NCI-H2171 (cell line): ENCODE results near the gene CNGA2.

Experiments
- DNase-seq: peaks from one replicate; lab custom pipeline; 2025; lab: John Stamatoyannopoulos, UW

The CNGA2 gene

DNA sequence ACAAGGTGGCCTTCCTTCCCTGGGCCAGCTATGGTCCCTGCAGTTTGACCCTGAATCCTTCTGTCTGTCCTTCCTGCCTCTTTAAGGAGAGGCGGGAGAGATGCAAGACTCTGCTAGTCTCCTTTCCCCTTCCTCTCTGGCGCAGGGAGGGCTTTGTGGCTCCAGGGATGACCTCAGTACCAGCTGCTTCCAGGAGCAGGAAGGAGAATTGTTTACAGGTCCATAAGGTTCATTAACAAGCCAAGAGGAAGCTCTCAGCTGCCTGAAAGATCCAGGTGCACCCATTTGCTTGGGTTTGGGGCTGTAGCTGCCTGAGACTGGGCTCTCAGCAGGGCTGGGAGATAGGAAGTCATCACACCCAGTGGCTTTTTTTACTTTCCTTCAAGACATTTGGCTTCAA, 22.8 kb upstream of the CNGA2 start:
- DNase-seq = no peak

GRCh38 chrX:151712253-151712652, 22.3 kb upstream of the CNGA2 start:
- no peak for DNase-seq

- DNase-seq = no peak
Observed at GRCh38 chrX:151713849-151714248, 20.7 kb upstream of the CNGA2 start.

- no peak for DNase-seq
Observed at GRCh38 chrX:151714362-151714761, 20.2 kb upstream of the CNGA2 start.

GRCh38 chrX:151715752-151716151, 18.8 kb upstream of the CNGA2 start, which contains the start of gene FATE1:
Gene FATE1 (plus strand): TSS chrX:151716035. CDS start chrX:151716120, 85 bp downstream.
- no peak for DNase-seq

DNA sequence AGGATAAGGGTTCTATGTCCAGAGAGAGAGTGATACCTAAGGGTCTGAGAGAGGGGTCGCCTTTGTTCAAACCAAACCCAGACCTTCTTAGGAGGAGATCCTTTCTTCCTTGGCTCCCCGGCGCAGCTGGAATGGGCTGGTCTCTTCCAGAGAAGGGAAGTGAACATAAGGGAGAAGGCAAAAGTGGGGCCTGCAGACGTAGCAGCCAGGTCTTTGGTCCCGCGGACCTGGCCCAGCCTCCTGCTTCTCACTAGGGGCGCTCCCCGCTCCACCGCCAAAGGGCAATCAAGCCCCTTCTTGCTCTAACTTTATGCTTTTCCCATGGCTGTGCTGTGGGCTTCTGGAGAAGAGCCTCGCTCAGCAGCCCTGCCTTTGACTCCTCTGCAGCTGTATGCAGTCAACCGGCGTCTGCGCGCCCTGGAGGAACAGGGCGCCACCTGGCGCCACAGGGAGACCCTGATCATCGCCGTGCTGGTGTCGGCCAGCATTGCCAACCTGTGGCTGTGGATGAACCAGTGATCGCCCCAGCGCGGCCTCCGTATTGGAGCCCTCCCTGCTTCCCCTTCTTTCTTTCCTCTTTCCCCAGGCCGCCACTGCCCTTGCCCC, 12.2 kb upstream of the CNGA2 start:
- DNase-seq = no peak

- no peak for DNase-seq
Observed at GRCh38 chrX:151723156-151723760, 11.3 kb upstream of the CNGA2 start.

- DNase-seq = peak; percentile 8
Observed at GRCh38 chrX:151724563-151725337, 9.8 kb upstream of the CNGA2 start.

GRCh38 chrX:151725338-151725614, 9.3 kb upstream of the CNGA2 start:
- DNase-seq = no peak

GRCh38 chrX:151726751-151727150, 7.8 kb upstream of the CNGA2 start:
- DNase-seq = no peak

DNA sequence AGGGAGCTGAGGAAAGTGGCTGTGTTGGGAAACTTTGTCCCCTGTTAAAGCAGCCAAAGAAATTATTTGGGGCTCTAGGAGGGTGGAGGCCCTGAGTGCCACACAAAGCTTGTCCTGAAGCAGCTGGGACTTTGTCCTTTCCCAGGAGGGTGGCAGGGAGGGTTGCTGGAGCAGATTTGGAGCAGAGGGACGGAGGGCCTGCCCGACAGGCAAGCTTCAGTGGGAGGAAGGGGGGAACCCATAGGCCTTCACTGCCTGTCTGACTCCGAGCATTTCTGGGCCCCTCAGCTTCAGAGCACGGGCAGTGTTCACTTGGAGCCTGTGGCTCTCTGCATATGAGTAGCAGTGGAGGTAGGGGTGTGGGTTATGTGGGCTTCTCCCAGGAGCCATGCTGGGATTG, 7.2 kb upstream of the CNGA2 start:
- DNase-seq = no peak

DNA sequence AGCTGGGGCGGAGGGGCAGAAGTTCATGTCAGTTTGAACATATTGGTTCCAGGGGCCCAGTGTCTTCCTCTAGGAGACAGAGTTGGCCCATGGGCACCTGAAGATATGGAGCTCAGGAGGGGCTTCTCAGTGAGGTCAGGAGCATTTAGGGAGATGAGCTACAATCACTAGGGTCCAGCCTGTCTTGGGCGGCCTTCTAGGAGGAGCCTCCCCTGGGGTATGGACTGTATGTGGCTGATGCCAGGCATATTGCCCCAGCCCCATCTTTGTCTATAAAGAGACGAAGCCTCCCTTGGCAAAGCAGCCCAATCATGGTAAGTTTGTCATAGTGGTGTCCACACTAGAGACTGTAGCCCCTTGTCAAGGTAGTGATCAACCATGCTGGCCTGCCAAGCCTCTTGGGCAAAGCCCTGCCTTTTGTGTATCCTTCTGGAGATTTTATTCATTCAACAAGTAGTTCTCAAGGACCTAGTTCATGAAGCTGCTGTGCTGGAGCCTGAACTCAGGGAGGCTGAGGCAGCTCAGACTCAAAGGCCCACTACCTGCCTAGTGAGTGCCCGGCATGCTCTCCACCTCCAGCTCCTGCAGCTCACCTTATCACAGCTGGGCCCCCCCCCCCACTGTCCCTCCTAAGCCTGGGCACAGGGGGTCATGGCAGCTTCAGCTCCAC, 5.4 kb upstream of the CNGA2 start:
- DNase-seq = no peak

GRCh38 chrX:151735219-151735618, 673 bp downstream of the CNGA2 start:
- no peak for DNase-seq

DNA sequence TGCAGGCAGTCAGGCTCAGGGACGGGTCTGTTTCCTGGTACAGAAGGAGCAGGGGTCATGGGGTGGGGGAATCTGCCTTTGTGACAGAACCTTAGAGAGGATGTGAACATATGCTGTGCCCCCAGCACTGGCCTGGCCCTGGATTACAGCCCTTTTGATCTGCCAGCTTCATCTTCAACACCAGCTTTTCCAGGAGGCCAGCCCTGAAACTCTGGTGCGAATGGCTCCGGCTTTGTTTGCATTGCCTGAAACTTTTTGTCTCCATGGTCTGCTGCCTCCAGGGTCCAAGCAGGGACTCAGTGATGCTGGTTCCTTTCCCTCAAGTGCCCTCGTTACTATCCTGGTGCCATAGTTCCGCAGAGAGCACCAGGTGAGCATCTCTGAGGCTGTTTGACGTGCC, 2.1 kb downstream of the CNGA2 start:
- no peak for DNase-seq

- no peak for DNase-seq
Observed at GRCh38 chrX:151737494-151737893, 2.9 kb downstream of the CNGA2 start.

- no peak for DNase-seq
Observed at GRCh38 chrX:151738751-151739150, 4.2 kb downstream of the CNGA2 start.

GRCh38 chrX:151741606-151742005, 7.1 kb downstream of the CNGA2 start:
- DNase-seq = no peak

DNA sequence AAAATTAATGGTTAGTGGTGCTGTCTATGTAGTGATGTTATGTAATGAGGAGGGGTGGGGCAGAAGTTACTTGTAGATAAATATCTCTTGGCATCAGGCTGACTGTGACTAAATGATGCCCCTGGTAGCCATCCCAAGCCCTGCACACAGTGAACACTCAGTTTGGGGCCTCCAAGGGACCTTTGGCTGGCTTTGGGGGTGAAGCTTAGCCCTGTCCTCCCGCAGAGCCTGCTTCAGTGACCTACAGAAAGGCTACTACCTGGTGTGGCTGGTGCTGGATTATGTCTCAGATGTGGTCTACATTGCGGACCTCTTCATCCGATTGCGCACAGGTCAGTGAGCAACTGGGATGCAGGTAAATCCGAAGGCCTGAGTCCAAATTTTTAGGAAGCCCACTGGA, 7.8 kb downstream of the CNGA2 start:
- DNase-seq = no peak

- DNase-seq = no peak
Observed at GRCh38 chrX:151743651-151744470, 9.3 kb downstream of the CNGA2 start.

DNA sequence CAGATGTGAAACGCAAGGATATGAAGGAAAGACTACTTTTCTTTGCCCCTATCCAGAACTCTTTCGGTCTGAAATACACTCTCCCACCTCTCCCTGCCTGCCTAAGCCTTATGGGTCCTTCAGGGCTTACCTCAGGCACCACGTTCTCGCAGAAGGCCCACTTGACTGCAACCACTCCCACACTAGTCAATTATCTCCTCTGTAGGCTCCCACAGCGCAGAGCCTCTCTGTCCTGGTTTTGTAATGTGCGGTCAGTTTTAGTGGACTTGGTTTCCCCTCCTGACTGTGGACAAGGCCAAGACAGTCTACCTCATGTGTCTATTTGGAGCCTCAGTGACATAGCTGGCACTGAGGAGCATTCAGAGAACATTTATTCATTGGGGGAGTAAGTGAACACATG, 11.1 kb downstream of the CNGA2 start:
- DNase-seq = no peak

DNA sequence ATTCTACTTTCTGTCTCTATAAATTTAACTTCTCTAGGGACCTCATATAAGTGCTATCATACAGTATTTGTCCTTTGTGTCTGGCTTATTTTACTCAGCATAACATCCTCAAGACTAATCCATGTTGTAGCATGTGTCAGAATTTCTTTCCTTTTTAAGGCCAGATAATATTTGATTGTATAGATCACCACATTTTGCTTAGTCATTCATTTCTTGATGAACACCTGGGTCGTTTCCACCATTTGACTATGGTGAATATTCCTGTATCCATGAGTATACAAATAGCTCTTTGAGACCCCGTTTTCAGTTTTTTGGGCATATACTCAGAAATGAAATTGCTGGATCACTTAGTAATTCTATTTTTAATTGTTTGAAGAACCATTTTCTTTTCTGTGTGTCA, 12.0 kb downstream of the CNGA2 start:
- DNase-seq = no peak

- no peak for DNase-seq
Observed at GRCh38 chrX:151750511-151750910, 16.0 kb downstream of the CNGA2 start.
